Measurements from ENCODE around the gene ANAPC16. TPM values are rescaled to one million over a fixed set of nuclear protein-coding genes. Genes with fewer than 3 reads are reported as not detected.
A peak's percentile ranks its signal among the peaks of the same experiment; 100 is the strongest.
"Not testable (repeated sequence)": the region's sequence is repeated elsewhere in the genome, so short reads cannot be mapped to it uniquely, and the experiment has no call there.

Gene ANAPC16
- polyA plus RNA-seq, 1 donor from 2014 or later: 426 TPM

DNA sequence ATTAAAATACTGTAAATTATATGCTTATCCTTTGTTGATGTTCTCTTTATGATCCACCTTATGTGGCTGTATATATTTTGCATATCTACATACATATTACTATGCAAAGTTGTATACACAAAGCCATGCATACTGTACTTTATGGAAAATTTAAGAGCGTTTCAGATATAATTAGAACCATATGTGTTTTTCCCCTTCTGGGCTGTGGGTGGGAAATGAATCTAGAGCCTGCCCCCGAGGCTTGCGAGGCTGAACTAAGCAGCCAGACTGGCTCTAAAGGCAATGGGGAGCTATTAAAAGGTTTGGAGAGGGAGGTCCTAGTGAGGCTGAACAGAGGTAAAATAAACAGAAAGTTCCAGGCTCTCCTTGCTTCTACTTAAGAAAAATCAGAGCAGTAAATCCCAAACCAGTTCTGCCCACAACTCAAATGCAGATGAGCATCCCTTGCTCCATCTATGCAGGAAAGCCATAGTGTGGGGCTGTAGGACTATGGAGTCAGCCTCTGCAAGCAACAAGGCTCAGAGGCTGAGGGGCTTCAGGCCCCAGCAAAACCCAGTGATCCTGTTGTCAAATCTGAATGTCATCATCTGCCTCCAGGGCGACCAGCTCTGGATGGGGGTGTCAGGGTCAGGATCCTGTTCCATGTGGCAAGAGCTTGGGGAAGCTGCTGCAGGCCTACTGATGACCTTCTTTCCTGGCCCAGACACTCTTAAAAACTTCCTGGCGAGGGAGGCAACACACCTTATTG lies 43.9 kb downstream of the ANAPC16 start:
- Mint-ChIP-seq H3K27ac (peak overlapping the region in 2 of 3 donors; percentile 82 to 86), H3K9me3 (no peaks in the 10 kb centered on the region), H3K4me3 (peak overlapping the region; percentile 54 to 97 (median 93)), H3K36me3 (peaks cover 4% of the 10 kb centered on the region), H3K4me1 (peaks cover 53 to 57% (median 55%) of the 10 kb centered on the region in 3 donors), H3K27me3 (no peaks in the 10 kb centered on the region)

DNA sequence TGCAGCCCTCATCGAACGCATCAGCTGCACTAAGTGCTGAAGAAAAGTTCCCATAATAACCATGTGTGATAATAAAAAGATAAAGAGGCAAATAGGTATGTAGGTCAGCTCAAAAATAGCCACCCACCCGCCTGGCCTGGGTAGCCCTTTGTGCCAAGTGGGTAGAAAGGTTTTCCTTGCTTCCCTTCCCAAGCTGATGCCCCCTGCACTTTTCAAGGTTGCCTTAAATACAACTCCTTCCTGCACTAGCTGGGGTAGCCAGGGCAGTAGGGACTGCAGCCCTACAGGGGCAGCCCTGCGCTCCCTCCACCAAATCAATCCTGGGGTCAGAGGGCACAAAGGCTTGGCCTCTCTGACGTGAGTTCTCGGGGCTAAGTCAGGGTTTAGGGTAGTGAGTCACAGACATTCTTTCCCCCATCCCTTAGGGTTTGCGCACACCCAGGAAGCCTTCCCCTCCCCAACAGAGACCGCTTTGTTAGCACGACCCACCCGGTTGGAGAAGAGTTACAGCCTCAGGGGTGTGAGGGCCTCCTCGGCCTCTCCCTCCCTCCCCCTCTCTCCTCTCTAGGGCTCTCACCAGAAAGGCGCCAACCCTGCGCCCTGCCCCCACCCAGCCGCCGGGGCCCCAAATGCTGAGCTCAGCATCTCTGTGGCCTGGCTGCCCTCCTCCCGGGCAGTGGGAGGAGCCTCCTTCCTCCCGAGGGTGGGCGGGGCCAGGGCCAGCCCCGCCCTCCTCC lies 44.6 kb downstream of the ANAPC16 start:
- Mint-ChIP-seq H3K27ac (peak overlapping the region; percentile 82 to 95 (median 94)), H3K36me3 (peaks cover 3% of the 10 kb centered on the region)

DNA sequence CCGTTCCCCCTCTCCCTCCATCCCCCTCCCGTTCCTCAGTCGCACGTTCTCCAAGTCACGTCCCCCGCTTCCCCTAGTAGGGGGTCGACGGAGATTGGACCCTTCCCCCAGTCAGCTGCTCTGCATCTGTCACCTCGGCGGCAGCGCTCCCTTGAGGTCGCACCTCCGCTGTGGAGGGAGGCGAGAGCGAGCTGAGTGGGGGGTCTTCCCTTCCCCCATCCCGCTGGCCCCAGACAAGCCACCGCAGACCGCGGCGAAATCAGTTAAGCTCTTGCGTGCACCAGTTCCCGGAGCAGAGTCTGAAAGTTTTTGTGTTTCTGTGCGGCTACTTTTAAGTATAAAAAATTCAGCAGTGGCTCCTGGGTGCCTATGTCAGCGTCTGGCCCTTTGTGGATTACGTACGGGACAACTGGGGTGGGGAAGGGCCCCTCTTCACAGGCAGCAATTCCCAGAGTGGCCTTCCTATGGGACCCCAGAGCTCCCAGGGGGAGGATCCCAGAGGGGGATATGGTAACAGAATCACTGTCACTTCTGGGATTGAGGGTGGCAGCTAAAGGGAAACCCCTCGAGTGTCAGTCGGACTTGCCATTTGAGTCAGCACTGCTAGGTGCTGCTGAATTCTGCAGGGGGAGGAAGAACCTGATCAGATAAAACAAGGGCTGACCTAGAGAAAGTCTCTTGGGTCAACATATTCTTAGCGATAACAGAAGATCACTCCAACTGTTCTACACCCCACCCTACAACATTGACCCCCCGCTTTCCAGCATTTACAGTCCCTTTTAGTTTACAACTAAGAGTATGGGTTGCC lies 45.4 kb downstream of the ANAPC16 start:
- peak overlapping the region; percentile 89 to 97 (median 93) for H3K4me3 Mint-ChIP-seq
- H3K9me3 Mint-ChIP-seq: no peaks in the 10 kb centered on the region
- H3K27me3 Mint-ChIP-seq: no peaks in the 10 kb centered on the region
- H3K27ac Mint-ChIP-seq: peak overlapping the region; percentile 82 to 95 (median 94)
- peaks cover 3% of the 10 kb centered on the region for H3K36me3 Mint-ChIP-seq
- peaks cover 46 to 48% (median 47%) of the 10 kb centered on the region in 3 donors for H3K4me1 Mint-ChIP-seq

More for the DNA sequence above, 44.6 kb downstream of the ANAPC16 start:
- H3K9me3 Mint-ChIP-seq: no peaks in the 10 kb centered on the region
- peak overlapping the region; percentile 89 to 97 (median 93) for H3K4me3 Mint-ChIP-seq
- H3K27me3 Mint-ChIP-seq: no peaks in the 10 kb centered on the region
- H3K4me1 Mint-ChIP-seq: peaks cover 51% of the 10 kb centered on the region in 3 donors

DNA sequence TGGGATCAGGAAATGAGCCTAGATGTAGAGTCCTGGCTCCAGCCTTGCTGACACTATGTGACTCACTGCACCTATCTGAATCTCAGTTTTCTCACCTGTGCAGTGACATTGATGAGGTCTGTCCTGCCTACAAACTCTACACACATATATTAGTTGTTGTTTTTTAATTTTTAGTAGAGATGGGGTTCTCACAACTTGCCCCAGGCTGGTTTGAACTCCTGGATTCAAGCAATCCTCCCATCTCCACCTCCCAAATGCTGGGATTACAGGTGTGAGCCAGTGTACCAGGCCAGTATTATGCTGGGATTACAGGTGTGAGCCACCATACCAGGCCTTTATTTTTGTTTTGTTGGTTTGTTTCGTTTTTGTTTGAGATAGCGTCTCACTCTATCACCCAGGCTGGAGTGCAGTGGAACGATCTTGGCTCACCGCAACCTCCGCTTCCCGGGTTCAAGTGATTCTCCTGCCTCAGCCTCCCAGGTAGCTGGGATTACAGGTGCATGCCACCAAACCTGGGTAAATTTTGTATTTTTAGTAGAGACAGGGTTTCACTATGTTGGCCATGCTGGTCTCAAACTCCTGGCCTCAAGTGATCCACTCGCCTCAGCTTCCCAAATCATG lies 46.1 kb downstream of the ANAPC16 start:
- Mint-ChIP-seq H3K36me3 (peaks cover 3% of the 10 kb centered on the region), H3K4me1 (peaks cover 42 to 45% (median 43%) of the 10 kb centered on the region in 3 donors), H3K9me3 (no peaks in the 10 kb centered on the region), H3K27ac (peak overlapping the region; percentile 82 to 95 (median 94)), H3K4me3 (peak overlapping the region; percentile 89 to 97 (median 93)), H3K27me3 (no peaks in the 10 kb centered on the region)

DNA sequence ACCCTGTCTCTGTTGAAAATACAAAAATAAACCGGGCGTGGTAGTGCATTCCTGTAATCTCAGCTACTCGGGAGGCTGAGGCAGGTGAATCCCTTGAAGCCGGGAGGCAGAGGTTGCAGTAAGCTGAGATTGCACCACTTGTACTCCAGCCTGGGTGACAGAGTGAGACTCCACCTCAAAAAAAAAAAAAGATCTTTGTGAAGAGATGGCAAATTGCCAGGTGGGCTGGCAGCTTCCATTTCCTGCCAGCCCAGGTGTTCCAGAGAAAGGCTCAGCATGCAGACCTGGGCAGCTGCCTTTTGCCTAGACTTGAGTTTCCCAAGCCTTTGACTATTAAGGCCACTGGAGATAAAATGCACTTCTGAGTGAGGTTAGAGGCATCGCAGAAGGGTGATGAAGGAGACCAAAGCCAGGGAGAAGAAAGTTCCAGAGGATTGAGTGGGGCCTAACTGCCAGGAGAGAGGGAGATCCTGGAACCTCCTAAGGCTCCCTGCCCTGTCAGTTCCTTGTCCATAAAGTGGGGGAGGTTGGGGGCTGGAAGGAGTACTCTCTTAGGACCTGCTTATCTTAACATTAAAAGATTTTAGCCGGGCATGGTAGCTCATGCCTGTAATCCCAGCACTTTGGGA lies 47.9 kb downstream of the ANAPC16 start:
- Mint-ChIP-seq H3K27ac (peak overlapping the region in 2 of 3 donors; percentile 59 to 77), H3K9me3 (no peaks in the 10 kb centered on the region), H3K4me3 (peak overlapping the region in 2 of 4 donors; percentile 73 to 80), H3K4me1 (peaks cover 35 to 38% (median 36%) of the 10 kb centered on the region in 3 donors), H3K27me3 (no peaks in the 10 kb centered on the region), H3K36me3 (no peaks in the 10 kb centered on the region)

DNA sequence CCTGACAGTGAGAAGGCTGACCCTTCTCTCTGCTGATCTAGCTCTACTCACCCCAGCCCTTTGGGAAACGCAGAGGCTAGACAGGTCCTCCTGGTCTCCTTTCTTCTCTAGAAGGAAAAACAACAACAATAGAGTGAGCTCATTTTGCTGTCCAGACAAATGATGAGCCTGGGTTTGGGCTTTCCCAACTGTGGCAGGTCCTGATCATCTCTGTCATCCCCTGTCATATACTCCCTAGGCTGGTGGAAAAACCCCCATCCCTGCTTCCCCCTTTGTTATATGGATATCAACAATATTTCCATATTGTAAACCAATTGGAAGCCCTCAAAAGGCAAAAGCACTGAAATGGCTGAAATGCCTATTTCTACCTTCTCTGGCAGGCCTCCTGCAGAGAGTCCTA lies 48.7 kb downstream of the ANAPC16 start:
- Mint-ChIP-seq H3K4me1 (peaks cover 30 to 32% (median 32%) of the 10 kb centered on the region in 3 donors), H3K27me3 (no peaks in the 10 kb centered on the region), H3K9me3 (no peaks in the 10 kb centered on the region), H3K4me3 (peak overlapping the region in 1 of 4 donors; percentile 66), H3K36me3 (no peaks in the 10 kb centered on the region), H3K27ac (peak overlapping the region in 2 of 3 donors; percentile 58 to 85)

DNA sequence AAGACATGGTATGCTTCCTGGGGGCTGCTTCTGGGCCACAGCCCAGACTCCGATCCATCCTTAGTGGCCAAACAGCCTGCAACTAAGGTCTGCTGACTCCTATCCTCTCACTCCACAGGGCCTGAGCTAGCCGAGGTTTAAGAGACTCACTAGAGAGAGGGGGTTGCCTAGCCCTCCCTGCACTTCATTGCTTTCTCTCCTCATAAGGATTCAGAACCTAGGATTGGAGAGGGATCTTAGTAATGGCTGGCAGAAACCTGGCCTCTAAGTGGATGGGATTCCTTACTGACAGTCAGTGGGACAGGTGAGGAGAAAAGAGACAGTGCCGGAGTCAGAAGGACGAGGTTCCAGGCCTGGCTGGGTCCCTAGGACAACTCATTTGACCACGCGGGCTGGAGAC lies 49.7 kb downstream of the ANAPC16 start:
- Mint-ChIP-seq H3K4me3 (no peak overlapping the region), H3K27ac (peak overlapping the region in 1 of 3 donors; percentile 64), H3K9me3 (no peaks in the 10 kb centered on the region), H3K4me1 (peaks cover 22 to 24% (median 23%) of the 10 kb centered on the region in 3 donors), H3K27me3 (no peaks in the 10 kb centered on the region), H3K36me3 (no peaks in the 10 kb centered on the region)

DNA sequence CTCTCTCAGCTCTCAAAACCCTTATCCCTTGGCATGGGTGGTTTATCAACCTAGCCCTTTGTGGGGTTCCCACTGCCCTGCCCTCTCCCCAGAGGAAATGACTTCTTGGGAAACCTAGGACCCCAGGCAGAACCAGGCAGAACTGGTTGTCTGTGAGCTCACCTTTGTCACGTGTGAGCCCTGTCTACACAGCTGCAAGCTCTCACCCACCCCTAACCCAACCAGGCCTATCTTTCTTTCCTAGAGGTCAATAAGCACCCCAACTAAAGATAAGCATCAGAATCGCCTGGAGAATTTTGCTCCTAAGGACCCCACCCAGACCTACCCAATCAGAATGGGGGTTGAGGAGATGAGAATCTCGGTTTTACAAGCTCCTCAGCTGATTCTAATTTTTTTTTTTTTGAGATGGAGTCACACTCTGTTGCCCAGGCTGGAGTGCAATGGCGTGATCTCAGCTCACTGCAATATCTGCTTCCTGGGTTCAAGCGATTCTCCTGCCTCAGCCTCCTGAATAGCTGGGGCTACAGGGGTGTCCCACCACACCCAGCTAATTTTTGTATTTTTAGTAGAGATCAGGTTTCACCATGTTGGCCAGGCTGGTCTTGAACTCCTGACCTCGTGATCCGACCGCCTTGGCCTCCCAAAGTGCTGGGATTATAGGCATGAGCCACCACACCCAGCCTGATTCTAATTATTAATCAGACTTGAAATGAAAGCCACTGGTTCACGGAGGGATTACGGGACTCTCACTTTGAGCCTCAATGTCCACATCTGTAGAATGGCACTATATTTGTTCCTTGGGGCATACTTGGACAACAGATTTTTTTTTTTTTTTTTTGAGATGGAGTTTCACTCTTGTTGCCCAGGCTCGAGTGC lies 50.4 kb downstream of the ANAPC16 start:
- H3K27ac Mint-ChIP-seq: peak overlapping the region in 1 of 3 donors; percentile 64
- no peaks in the 10 kb centered on the region for H3K27me3 Mint-ChIP-seq

DNA sequence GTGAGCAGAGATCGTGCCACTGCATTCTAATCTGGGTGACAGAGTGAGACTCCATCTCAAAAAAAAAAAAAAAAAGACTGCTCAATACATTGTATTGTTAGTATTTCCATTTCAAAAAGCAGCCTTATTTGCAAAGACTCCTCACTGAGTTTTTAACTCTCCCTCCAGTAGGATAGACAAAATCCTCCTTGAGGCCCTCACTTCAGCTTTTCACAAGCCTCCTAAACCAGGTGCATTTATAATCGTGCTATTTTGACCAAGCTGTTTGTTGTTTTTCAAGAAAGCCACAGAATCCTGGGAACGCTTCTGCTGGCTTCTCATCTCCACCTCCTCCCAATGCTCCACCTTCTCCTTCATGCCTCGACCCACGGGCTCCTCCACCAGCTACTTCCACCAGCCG lies 51.6 kb downstream of the ANAPC16 start:
- Mint-ChIP-seq H3K4me3 (peak overlapping the region in 2 of 4 donors; percentile 20 to 41), H3K9me3 (no peaks in the 10 kb centered on the region), H3K27ac (no peak overlapping the region)

More for the DNA sequence above, 50.4 kb downstream of the ANAPC16 start:
- H3K36me3 Mint-ChIP-seq: no peaks in the 10 kb centered on the region
- H3K9me3 Mint-ChIP-seq: no peaks in the 10 kb centered on the region
- H3K4me3 Mint-ChIP-seq: peak overlapping the region in 1 of 4 donors; percentile 22
- H3K4me1 Mint-ChIP-seq: peaks cover 20 to 22% (median 21%) of the 10 kb centered on the region in 3 donors

DNA sequence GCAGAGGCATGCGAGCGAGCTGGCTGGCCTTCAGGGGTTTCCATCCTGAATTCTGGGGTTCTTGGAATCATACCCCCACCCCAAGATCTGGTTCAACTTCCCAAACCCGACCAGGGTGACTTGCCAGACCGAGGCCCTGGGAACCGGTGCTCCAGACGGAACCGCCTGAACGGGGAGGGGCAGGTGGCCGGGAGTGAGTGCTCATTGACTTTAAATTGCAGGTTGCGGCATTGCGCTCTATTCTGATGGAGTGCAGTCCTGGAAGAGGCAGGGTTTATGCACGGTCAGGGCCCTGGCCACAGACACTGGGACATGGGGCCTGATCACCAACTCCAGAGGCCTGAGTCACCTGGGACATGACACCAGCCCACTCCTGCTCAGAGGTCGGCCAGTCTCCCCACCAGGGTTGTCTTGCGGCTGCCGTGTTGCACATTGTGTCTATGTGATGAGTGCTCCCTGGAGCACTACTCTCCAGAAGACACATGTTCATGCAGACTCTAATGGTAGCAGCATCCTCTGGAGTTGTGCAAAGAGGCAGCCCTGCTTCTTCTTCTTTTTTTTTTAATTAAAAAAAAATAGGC lies 52.1 kb downstream of the ANAPC16 start:
- no peaks in the 10 kb centered on the region for H3K36me3 Mint-ChIP-seq
- no peak overlapping the region for H3K27ac Mint-ChIP-seq
- H3K9me3 Mint-ChIP-seq: no peaks in the 10 kb centered on the region
- peak overlapping the region in 1 of 4 donors; percentile 5 for H3K4me3 Mint-ChIP-seq
- H3K27me3 Mint-ChIP-seq: no peaks in the 10 kb centered on the region
- peaks cover 10 to 16% (median 16%) of the 10 kb centered on the region in 3 donors for H3K4me1 Mint-ChIP-seq

More for the DNA sequence above, 51.6 kb downstream of the ANAPC16 start:
- Mint-ChIP-seq H3K4me1 (peaks cover 13 to 16% (median 14%) of the 10 kb centered on the region in 3 donors), H3K27me3 (no peaks in the 10 kb centered on the region), H3K36me3 (no peaks in the 10 kb centered on the region)

DNA sequence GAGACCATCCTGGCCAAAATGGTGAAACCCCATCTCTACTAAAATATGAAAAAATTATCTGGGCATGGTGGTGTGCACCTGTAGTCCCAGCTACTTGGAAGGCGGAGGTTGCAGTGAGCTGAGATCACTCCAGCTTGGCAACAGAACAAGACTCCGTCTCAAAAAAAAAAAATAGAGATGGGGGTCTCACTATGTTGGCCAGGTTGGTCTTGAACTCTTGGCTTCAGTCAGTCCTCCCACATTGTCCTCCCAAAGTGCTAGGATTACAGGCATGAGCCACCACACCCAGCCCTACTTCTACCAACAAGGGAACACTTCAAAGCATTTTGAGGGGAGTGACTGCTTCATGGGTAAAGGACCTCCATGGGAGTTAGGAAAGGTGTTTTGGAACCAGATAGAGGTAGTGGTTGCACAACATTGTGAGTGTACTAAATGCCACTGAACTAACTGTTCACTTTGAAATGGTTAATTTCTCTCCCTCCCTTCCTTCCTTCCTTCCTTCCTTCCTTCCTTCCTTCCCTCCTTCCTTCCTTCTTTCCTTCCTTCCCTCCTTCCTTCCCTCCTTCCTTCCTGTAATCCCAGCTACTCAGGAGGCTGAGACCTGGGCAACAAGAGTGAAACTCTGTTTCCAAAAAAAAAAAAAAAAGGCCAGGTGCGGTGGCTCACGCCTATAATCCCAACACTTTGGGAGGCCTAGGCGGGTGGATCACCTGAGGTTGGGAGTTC lies 52.8 kb downstream of the ANAPC16 start:
- H3K27me3 Mint-ChIP-seq, H3K27ac Mint-ChIP-seq, H3K9me3 Mint-ChIP-seq, H3K4me3 Mint-ChIP-seq, H3K36me3 Mint-ChIP-seq: not testable (repeated sequence)
- peaks cover 5 to 17% (median 14%) of the 10 kb centered on the region in 3 donors for H3K4me1 Mint-ChIP-seq

DNA sequence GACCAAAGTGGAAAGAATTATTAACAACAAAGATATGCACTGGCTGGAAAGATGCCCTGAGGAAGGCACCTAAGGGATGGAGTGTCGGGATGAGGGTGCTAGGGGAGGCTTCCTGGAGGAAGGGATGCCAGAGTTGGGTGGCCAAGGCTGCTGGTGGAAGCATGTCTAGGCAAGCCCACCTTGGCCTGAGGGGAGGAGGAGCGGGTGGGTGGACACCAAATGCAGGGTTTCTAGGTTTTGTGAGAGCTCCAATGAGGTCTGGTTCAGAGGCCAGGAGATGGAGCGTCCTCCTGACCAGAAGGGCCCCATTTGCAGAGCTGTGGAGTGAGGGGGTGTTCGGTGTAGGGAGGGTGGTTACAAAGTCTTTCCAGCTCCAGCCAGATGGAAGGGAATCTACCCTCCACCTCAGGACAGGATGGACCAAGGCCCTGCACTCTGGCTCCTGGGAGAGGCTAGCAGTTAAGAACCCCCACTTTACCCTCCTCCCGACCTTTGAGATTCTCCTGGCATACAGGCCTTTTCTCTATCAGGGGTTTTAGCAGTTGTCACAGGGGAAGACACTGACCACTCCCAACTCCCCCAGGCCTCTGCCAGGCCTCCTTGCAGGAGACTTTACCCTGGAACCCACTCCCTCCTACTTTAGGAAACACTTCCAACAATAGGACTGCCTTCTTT lies 54.9 kb downstream of the ANAPC16 start:
- H3K9me3 Mint-ChIP-seq: no peaks in the 10 kb centered on the region
- H3K36me3 Mint-ChIP-seq: peaks cover 7% of the 10 kb centered on the region
- peak overlapping the region in 2 of 3 donors; percentile 54 for H3K27ac Mint-ChIP-seq
- no peaks in the 10 kb centered on the region for H3K27me3 Mint-ChIP-seq
- peaks cover 10 to 24% (median 15%) of the 10 kb centered on the region in 3 donors for H3K4me1 Mint-ChIP-seq
- H3K4me3 Mint-ChIP-seq: peak overlapping the region in 3 of 4 donors; percentile 10 to 99 (median 33)
